H1 (cell line): ENCODE data around the gene USP12.

Source experiments
- ASH2L ChIP-seq: fragments of 200-600, 300-600 bp; sonication (generic); IDR thresholded peaks from one replicate; pipeline ENCODE4 v1.7.1; 2017; ENCODE audit warnings: low read length
- GABPA ChIP-seq: IDR thresholded peaks from 2 replicates; pipeline ENCODE4 v1.6.1; 2011; ENCODE audit warnings: mild to moderate bottlenecking, low read length, moderate library complexity, borderline replicate concordance; ENCODE audit not compliant: insufficient read depth
- HDAC2 ChIP-seq, 2 experiments: fragments of 300-600 bp in 1 of 2; sonication (generic) in 1 of 2; IDR thresholded peaks; 2 replicates each; pipeline ENCODE4 v1.6.1; 2011 to 2012; ENCODE audit warnings: low read depth in 2 of 2, low read length in 2 of 2, mild to moderate bottlenecking in 2 of 2, moderate library complexity in 2 of 2, borderline replicate concordance in 1 of 2, inconsistent platforms in 1 of 2
- POLR2A ChIP-seq, 2 experiments: IDR thresholded peaks; 1 replicate in 1 of 2; 2 replicates in 1 of 2; pipeline ENCODE4 v1.6.1; 2011; ENCODE audit warnings: low read depth in 2 of 2, low read length in 2 of 2, mild to moderate bottlenecking in 2 of 2; ENCODE audit errors: control extremely low read depth in 1 of 2
- POLR2AphosphoS5 ChIP-seq: IDR thresholded peaks from 2 replicates; pipeline ENCODE4 v1.6.1; 2011; ENCODE audit warnings: low read depth, low read length
- RBBP5 ChIP-seq: IDR thresholded peaks from 2 replicates; pipeline ENCODE4 v1.7.1; 2012; ENCODE audit warnings: low read depth, mild to moderate bottlenecking, inconsistent platforms, low read length, moderate library complexity, borderline replicate concordance
- TCF12 ChIP-seq: IDR thresholded peaks from 2 replicates; pipeline ENCODE4 v1.6.1; 2011; ENCODE audit warnings: low read depth, mild to moderate bottlenecking, low read length
- TEAD4 ChIP-seq: IDR thresholded peaks from 2 replicates; pipeline ENCODE4 v1.6.1; 2012; ENCODE audit warnings: low read depth, low read length, inconsistent platforms, mixed read lengths
- TF ChIP-seq, protein P1 (sequence below), 3 experiments: IDR thresholded peaks; 1 replicate in 2 of 3; 2 replicates in 1 of 3; pipeline versions ENCODE4 v1.5.1 to v1.6.1; 2011; ENCODE audit warnings: low read length in 3 of 3, mild to moderate bottlenecking in 3 of 3, inconsistent platforms in 2 of 3, low read depth in 1 of 3, moderate library complexity in 1 of 3; ENCODE audit not compliant: insufficient read depth in 1 of 3; ENCODE audit errors: control extremely low read depth in 1 of 3

DNA sequence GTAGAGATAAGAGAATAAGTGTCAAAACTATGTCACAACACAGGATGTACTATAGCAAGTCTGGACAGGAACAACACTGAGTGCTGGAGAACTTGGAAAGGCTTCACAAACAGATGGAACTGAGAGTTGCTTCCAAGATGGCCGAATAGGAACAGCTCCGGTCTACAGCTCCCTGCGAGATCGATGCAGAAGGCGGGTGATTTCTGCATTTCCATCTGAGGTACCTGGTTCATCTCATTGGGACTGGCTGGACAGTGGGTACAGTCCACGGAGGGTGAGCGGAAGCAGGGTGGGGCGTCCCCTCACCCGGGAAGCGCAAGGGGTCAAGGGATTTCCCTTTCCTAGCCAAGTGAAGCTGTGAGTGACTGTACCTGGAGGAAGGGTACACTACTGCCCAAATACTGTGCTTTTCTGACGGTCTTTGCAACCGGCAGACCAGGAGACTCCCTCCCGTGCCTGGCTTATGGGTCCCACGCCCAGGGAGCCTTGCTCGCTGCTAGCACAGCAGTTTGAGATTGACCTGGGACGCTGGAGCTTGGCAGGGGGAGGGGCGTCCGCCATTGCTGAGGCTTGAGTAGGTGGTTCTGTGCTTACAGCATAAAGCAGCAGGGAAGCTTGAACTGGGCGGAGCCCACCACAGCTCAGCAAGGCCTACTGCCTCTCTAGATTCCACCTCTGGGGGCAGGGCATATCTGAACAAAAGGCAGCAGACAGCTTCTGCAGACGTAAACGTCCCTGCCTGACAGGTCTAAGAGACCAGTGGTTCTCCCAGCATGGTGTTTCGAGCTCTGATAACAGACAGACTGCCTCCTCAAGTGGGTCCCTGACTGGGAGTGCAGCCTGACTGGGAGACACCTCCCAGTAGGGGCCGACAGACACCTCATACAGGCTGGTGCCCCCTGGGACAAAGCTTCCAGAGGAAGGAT, 46.0 kb downstream of the USP12 start:
- TF ChIP-seq, protein P1, sequence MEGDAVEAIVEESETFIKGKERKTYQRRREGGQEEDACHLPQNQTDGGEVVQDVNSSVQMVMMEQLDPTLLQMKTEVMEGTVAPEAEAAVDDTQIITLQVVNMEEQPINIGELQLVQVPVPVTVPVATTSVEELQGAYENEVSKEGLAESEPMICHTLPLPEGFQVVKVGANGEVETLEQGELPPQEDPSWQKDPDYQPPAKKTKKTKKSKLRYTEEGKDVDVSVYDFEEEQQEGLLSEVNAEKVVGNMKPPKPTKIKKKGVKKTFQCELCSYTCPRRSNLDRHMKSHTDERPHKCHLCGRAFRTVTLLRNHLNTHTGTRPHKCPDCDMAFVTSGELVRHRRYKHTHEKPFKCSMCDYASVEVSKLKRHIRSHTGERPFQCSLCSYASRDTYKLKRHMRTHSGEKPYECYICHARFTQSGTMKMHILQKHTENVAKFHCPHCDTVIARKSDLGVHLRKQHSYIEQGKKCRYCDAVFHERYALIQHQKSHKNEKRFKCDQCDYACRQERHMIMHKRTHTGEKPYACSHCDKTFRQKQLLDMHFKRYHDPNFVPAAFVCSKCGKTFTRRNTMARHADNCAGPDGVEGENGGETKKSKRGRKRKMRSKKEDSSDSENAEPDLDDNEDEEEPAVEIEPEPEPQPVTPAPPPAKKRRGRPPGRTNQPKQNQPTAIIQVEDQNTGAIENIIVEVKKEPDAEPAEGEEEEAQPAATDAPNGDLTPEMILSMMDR (IDR thresholded peaks at IDR 0.05; ENCODE audit: control extremely low read depth in 1 of 3, insufficient read depth in 1 of 3, low read depth in 1 of 3, low read length in 3 of 3): no peak
- TF ChIP-seq GABPA (no peak), TEAD4 (no peak), RBBP5 (no peak), HDAC2 (IDR thresholded peaks at IDR 0.05; ENCODE audit: borderline replicate concordance in 1 of 2, low read depth in 2 of 2, low read length in 2 of 2) (no peak), ASH2L (no peak), TCF12 (no peak), POLR2AphosphoS5 (no peak), POLR2A (IDR thresholded peaks at IDR 0.05; ENCODE audit: control extremely low read depth in 1 of 2, low read depth in 2 of 2, low read length in 2 of 2) (no peak)
